ENCODE data around the gene CCNJ. TPM values are rescaled to one million over a fixed set of nuclear protein-coding genes. Genes with fewer than 3 reads are reported as not detected.

CCNJ gene
- total RNA-seq, 1 donor from 2014 or later, result 21.5 TPM

DNA sequence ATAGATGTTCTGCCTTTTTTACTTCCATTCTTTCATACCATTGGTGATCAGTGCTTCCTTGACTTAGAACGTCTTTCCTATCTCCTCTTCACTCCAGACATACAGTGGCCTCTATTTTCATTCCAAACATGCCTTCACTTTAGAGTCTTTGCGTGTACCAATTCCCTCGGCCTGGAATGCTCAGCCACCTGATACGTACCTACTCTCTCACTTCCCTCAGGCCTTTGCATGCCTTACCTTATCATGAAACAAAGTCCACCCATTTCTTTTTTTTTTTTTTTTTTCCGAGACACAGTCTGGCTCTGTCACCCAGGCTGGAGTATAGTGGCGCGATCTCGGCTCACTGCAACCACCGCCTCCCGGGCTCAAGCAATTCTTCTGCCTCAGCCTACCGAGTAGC lies 2.2 kb upstream of the CCNJ start:
- Histone ChIP-seq H3K4me1 (ENCODE audit: insufficient read depth, low read length) (peaks cover 5% of the 10 kb centered on the region), H3K36me3 (ENCODE audit: insufficient read depth, low read length) (no peaks in the 10 kb centered on the region), H3K79me2 (ENCODE audit: insufficient read depth, low read length) (peaks cover 30% of the 10 kb centered on the region), H3K4me2 (ENCODE audit: low read length) (no peak overlapping the region), H3K27me3 (ENCODE audit: insufficient read depth, low read length) (no peaks in the 10 kb centered on the region), H3K27ac (ENCODE audit: low read depth, low read length) (no peak overlapping the region), H4K20me1 (ENCODE audit: insufficient read depth, low read length) (peaks cover 9% of the 10 kb centered on the region), H3K4me3 (ENCODE audit: insufficient read depth, low read depth, low read length) (no peak overlapping the region), H2AFZ (ENCODE audit: low read depth, low read length) (no peak overlapping the region), H3K9me3 (ENCODE audit: insufficient read depth, low read depth, low read length) (no peaks in the 10 kb centered on the region), H3K9ac (ENCODE audit: low read length) (no peak overlapping the region)
- peaks cover 7% of the 10 kb centered on the region for H3K4me1 Mint-ChIP-seq (ENCODE audit: low read depth, unreplicated experiment)
- no peaks in the 10 kb centered on the region for H3K36me3 Mint-ChIP-seq (ENCODE audit: low read depth, unreplicated experiment)
- no peaks in the 10 kb centered on the region for H3K27me3 Mint-ChIP-seq (ENCODE audit: low read depth, unreplicated experiment)
- no peak overlapping the region for H3K27ac Mint-ChIP-seq (ENCODE audit: unreplicated experiment)
- H3K4me3 Mint-ChIP-seq (ENCODE audit: unreplicated experiment), result no peak overlapping the region
- DNase-seq (ENCODE audit: low read depth) (no peak), FAIRE-seq (no peak)
- H3K9me3 Mint-ChIP-seq (ENCODE audit: unreplicated experiment), result peaks cover 1% of the 10 kb centered on the region
- TF ChIP-seq CTCF (IDR thresholded peaks at IDR 0.05; ENCODE audit: insufficient read depth, low read depth, low read length) (no peak), EZH2 (IDR thresholded peaks at IDR 0.05; ENCODE audit: insufficient read depth, low read length) (no peak)

GRCh38 chr10:96043893-96044715 lies 721 bp downstream of the CCNJ start:
- TF ChIP-seq EZH2 (IDR thresholded peaks at IDR 0.05; ENCODE audit: insufficient read depth, low read length), result no peak
- no peak for TF ChIP-seq CTCF (IDR thresholded peaks at IDR 0.05; ENCODE audit: insufficient read depth, low read depth, low read length)
- peaks cover 60% of the 10 kb centered on the region for H3K79me2 ChIP-seq (ENCODE audit: insufficient read depth, low read length)
- Mint-ChIP-seq H3K36me3 (ENCODE audit: low read depth, unreplicated experiment) (peaks cover 2% of the 10 kb centered on the region), H3K27ac (ENCODE audit: unreplicated experiment) (peak overlapping the region; percentile 83), H3K4me3 (ENCODE audit: unreplicated experiment) (peak overlapping the region; percentile 94), H3K27me3 (ENCODE audit: low read depth, unreplicated experiment) (no peaks in the 10 kb centered on the region), H3K9me3 (ENCODE audit: unreplicated experiment) (no peaks in the 10 kb centered on the region), H3K4me1 (ENCODE audit: low read depth, unreplicated experiment) (peaks cover 3% of the 10 kb centered on the region)
- H4K20me1 ChIP-seq (ENCODE audit: insufficient read depth, low read length), result peaks cover 34% of the 10 kb centered on the region
- H3K4me1 ChIP-seq (ENCODE audit: insufficient read depth, low read length), result peaks cover 5% of the 10 kb centered on the region
- peak overlapping the region; percentile 88 for H3K27ac ChIP-seq (ENCODE audit: low read depth, low read length)
- H3K36me3 ChIP-seq (ENCODE audit: insufficient read depth, low read length), result peaks cover 5% of the 10 kb centered on the region
- no peak for FAIRE-seq
- DNase-seq (ENCODE audit: low read depth), result peak; percentile 38
- no peaks in the 10 kb centered on the region for H3K9me3 ChIP-seq (ENCODE audit: insufficient read depth, low read depth, low read length)
- peak overlapping the region; percentile 97 for H3K4me2 ChIP-seq (ENCODE audit: low read length)
- peak overlapping the region; percentile 93 for H2AFZ ChIP-seq (ENCODE audit: low read depth, low read length)
- no peaks in the 10 kb centered on the region for H3K27me3 ChIP-seq (ENCODE audit: insufficient read depth, low read length)
- H3K4me3 ChIP-seq (ENCODE audit: insufficient read depth, low read depth, low read length), result peak overlapping the region; percentile 91
- H3K9ac ChIP-seq (ENCODE audit: low read length), result peak overlapping the region; percentile 97

- no peak for FAIRE-seq
- Mint-ChIP-seq H3K36me3 (ENCODE audit: low read depth, unreplicated experiment) (peaks cover 2% of the 10 kb centered on the region), H3K27ac (ENCODE audit: unreplicated experiment) (peak overlapping the region; percentile 83), H3K4me3 (ENCODE audit: unreplicated experiment) (peak overlapping the region; percentile 94), H3K4me1 (ENCODE audit: low read depth, unreplicated experiment) (peaks cover 3% of the 10 kb centered on the region), H3K27me3 (ENCODE audit: low read depth, unreplicated experiment) (no peaks in the 10 kb centered on the region), H3K9me3 (ENCODE audit: unreplicated experiment) (no peaks in the 10 kb centered on the region)
- peak overlapping the region; percentile 97 for H3K9ac ChIP-seq (ENCODE audit: low read length)
- peak overlapping the region; percentile 91 for H3K4me3 ChIP-seq (ENCODE audit: insufficient read depth, low read depth, low read length)
- no peaks in the 10 kb centered on the region for H3K27me3 ChIP-seq (ENCODE audit: insufficient read depth, low read length)
- H3K4me1 ChIP-seq (ENCODE audit: insufficient read depth, low read length), result peaks cover 5% of the 10 kb centered on the region
- no peaks in the 10 kb centered on the region for H3K9me3 ChIP-seq (ENCODE audit: insufficient read depth, low read depth, low read length)
- peaks cover 66% of the 10 kb centered on the region for H3K79me2 ChIP-seq (ENCODE audit: insufficient read depth, low read length)
- peaks cover 36% of the 10 kb centered on the region for H4K20me1 ChIP-seq (ENCODE audit: insufficient read depth, low read length)
- H3K27ac ChIP-seq (ENCODE audit: low read depth, low read length), result peak overlapping the region; percentile 88
- H3K36me3 ChIP-seq (ENCODE audit: insufficient read depth, low read length), result peaks cover 5% of the 10 kb centered on the region
- H2AFZ ChIP-seq (ENCODE audit: low read depth, low read length), result peak overlapping the region; percentile 93
- peak overlapping the region; percentile 97 for H3K4me2 ChIP-seq (ENCODE audit: low read length)
- no peak for TF ChIP-seq CTCF (IDR thresholded peaks at IDR 0.05; ENCODE audit: insufficient read depth, low read depth, low read length)
- peak; percentile 26 for DNase-seq (ENCODE audit: low read depth)
Measured at GRCh38 chr10:96044736-96045135, 1.4 kb downstream of the CCNJ start.
